ENCODE measurements around the gene ZAR1L. TPM values are rescaled to one million over a fixed set of nuclear protein-coding genes. Genes with fewer than 3 reads are reported as not detected.
A peak's percentile ranks its signal among the peaks of the same experiment; 100 is the strongest.

Gene ZAR1L
- total RNA-seq, 4 donors from 2014 or later = not detected

DNA sequence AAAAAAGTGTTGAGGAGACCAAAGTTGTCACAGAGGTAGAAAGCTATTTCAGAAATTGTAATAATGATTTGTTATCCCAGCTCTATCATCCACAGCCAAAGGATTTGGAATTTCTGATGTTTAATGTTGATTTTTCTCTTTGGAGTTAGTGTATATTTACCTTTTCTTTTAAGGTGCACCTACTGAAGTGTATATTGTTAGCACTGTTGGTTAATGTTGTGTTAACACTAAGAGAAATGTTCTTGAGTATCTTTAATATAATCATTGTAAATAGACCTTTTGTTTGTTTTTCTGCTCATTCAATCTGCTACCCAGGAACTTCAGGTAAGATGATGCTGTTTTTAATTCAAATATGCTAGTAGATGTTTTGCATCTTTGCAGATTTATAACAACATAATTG lies 57.5 kb downstream of the ZAR1L start:
- H3K9me3 ChIP-seq = no peaks in the 10 kb centered on the region
- DNase-seq = no peak
- no peaks in the 10 kb centered on the region for H3K27me3 ChIP-seq
- in situ Hi-C loops (cut with MboI; ENCODE audit: low pct_ligation_motif_present in 1 of 4, low pct_unique_long_range_greater_than_20kb in 1 of 4, low sequenced_read_pairs in 3 of 4) (no loop called here), intact Hi-C loops (cut with DNase I; ENCODE audit: low total_unique reads) (no loop called here)
- H3K36me3 ChIP-seq = no peaks in the 10 kb centered on the region
- no peak overlapping the region for H3K27ac ChIP-seq
- H3K4me3 ChIP-seq = no peak overlapping the region
- TF ChIP-seq POLR2A (IDR thresholded peaks at IDR 0.05) (no peak), POLR2AphosphoS5 (IDR thresholded peaks at IDR 0.05) (no peak), EP300 (IDR thresholded peaks at IDR 0.05; ENCODE audit: low read depth) (no peak)
- TF ChIP-seq, protein P1, sequence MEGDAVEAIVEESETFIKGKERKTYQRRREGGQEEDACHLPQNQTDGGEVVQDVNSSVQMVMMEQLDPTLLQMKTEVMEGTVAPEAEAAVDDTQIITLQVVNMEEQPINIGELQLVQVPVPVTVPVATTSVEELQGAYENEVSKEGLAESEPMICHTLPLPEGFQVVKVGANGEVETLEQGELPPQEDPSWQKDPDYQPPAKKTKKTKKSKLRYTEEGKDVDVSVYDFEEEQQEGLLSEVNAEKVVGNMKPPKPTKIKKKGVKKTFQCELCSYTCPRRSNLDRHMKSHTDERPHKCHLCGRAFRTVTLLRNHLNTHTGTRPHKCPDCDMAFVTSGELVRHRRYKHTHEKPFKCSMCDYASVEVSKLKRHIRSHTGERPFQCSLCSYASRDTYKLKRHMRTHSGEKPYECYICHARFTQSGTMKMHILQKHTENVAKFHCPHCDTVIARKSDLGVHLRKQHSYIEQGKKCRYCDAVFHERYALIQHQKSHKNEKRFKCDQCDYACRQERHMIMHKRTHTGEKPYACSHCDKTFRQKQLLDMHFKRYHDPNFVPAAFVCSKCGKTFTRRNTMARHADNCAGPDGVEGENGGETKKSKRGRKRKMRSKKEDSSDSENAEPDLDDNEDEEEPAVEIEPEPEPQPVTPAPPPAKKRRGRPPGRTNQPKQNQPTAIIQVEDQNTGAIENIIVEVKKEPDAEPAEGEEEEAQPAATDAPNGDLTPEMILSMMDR (IDR thresholded peaks at IDR 0.05) = no peak
- H3K4me1 ChIP-seq = peaks cover 0 to 47% (median 6%) of the 10 kb centered on the region in 4 donors

DNA sequence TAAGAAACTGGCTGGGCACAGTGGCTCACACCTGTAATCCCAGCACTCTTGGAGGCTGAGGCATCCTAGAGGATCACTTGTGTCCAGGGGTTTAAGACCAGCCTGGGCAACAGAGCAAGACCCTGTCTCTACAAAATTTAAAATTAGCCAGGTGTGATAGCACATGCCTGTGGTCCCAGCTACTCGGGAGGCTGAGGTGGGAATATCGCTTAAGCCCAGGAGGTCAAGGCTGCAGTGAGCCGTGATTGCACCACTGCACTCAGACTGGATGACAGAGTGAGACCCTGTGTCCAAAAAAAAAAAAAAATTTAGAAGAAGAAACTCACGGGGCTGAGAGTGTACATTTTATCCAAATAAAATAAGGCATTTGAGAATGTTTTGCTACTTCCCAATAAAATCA lies 58.9 kb downstream of the ZAR1L start:
- WGBS, 2 donors (ENCODE audit: low coverage in 1 of 2) = 80 to 81% methylated on average over 4 of the region's 4 CpGs
- Histone ChIP-seq H3K4me3 (no peak overlapping the region), H3K9me3 (no peaks in the 10 kb centered on the region), H3K4me1 (peaks cover 0 to 37% (median 6%) of the 10 kb centered on the region in 4 donors), H3K27ac (peak overlapping the region in 3 of 4 donors; percentile 66 to 72 (median 68)), H3K36me3 (no peaks in the 10 kb centered on the region), H3K27me3 (no peaks in the 10 kb centered on the region)
- DNase-seq = no peak
- intact Hi-C loops (cut with DNase I; ENCODE audit: low total_unique reads) = no loop called here
- in situ Hi-C loops (cut with MboI; ENCODE audit: low pct_ligation_motif_present in 1 of 4, low pct_unique_long_range_greater_than_20kb in 1 of 4, low sequenced_read_pairs in 3 of 4) = no loop called here
- no peak for TF ChIP-seq POLR2AphosphoS5 (IDR thresholded peaks at IDR 0.05)
- no peak for TF ChIP-seq POLR2A (IDR thresholded peaks at IDR 0.05)
- TF ChIP-seq, protein P1 (IDR thresholded peaks at IDR 0.05) = no peak
- no peak for TF ChIP-seq EP300 (IDR thresholded peaks at IDR 0.05; ENCODE audit: low read depth)

DNA sequence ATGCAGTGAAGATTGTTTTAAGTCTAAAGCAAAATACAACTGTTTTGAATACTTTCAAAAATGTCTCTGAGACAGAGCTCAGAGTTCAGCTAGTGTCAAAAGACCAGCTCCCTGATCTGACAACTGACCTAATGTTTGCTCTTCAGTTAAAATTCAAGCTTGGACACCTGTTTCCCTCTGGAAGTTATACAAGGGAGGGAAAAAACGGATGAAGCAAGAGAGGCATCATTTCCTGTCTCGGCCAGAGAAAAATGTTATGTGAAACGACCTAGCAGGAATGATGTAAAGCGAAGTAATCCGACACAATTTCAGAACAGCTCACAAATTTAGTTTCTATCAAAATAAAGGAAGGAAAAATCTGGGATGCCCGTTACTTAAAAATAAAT lies 59.4 kb downstream of the ZAR1L start:
- DNase-seq = no peak
- 40 to 41% methylated on average over 6 of the region's 6 CpGs for WGBS, 2 donors (ENCODE audit: low coverage in 1 of 2)
- no peaks in the 10 kb centered on the region for H3K36me3 ChIP-seq
- in situ Hi-C loops (cut with MboI; ENCODE audit: low pct_ligation_motif_present in 1 of 4, low pct_unique_long_range_greater_than_20kb in 1 of 4, low sequenced_read_pairs in 3 of 4) = no loop called here
- H3K4me3 ChIP-seq = no peak overlapping the region
- H3K27ac ChIP-seq = peak overlapping the region; percentile 66 to 72 (median 70)
- TF ChIP-seq POLR2A (IDR thresholded peaks at IDR 0.05) = no peak
- TF ChIP-seq EP300 (IDR thresholded peaks at IDR 0.05; ENCODE audit: low read depth) = no peak
- no peak for TF ChIP-seq POLR2AphosphoS5 (IDR thresholded peaks at IDR 0.05)
- TF ChIP-seq, protein P1 (IDR thresholded peaks at IDR 0.05) = no peak
- H3K27me3 ChIP-seq = no peaks in the 10 kb centered on the region
- H3K4me1 ChIP-seq = peaks cover 0 to 32% (median 6%) of the 10 kb centered on the region in 4 donors
- intact Hi-C loops (cut with DNase I; ENCODE audit: low total_unique reads) = no loop called here
- H3K9me3 ChIP-seq = no peaks in the 10 kb centered on the region

DNA sequence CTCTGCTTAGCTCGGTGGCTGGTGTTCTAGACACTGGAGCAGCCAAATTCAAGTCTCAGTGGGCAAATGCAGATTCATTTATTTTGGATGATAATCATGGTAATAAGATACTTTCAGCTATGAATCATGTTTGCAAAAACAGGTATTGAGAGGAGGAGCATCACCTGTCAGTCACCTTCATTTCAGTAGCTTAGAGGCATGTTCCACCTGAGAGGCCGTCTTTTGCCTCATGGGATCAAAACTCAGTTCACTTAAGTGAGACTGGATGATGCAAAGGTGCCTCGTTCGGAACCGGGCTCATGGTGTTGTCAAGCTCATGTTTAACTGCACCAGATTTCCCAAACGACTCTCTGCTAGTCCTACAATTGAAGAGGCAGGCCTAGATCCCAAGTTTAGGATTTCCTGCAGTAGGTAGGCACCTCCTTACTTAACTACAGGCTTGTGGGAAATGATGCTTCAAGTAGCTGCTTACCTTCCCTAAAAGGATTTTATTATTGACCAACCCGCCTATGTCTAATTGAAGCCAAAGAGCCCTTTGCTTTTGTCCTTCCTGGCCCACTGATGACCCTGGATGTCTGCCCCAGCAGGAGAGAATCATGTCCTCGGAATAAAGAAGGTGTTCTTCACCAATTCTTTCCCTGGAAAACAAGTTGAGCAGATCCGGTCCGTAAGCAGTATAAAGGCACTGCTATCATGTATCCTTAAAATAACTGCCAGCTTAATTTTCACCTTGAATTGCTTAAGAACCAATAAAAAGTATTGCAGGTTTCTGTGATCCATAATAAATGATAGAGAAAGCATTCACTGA lies 60.0 kb downstream of the ZAR1L start:
- in situ Hi-C loops (cut with MboI; ENCODE audit: low pct_ligation_motif_present in 1 of 4, low pct_unique_long_range_greater_than_20kb in 1 of 4, low sequenced_read_pairs in 3 of 4) (no loop called here), intact Hi-C loops (cut with DNase I; ENCODE audit: low total_unique reads) (no loop called here)
- Histone ChIP-seq H3K36me3 (no peaks in the 10 kb centered on the region), H3K9me3 (no peaks in the 10 kb centered on the region), H3K27me3 (no peaks in the 10 kb centered on the region), H3K4me3 (peak overlapping the region in 1 of 4 donors; percentile 35), H3K4me1 (peaks cover 0 to 31% (median 6%) of the 10 kb centered on the region in 4 donors), H3K27ac (peak overlapping the region; percentile 66 to 72 (median 70))
- 41 to 53% methylated on average over 9 to 10 of the region's 10 CpGs for WGBS, 2 donors (ENCODE audit: low coverage in 1 of 2)
- TF ChIP-seq POLR2AphosphoS5 (IDR thresholded peaks at IDR 0.05) = no peak
- TF ChIP-seq EP300 (IDR thresholded peaks at IDR 0.05; ENCODE audit: low read depth) = no peak
- TF ChIP-seq, protein P1 (IDR thresholded peaks at IDR 0.05) = no peak
- TF ChIP-seq POLR2A (IDR thresholded peaks at IDR 0.05) = no peak
- DNase-seq = no peak

Data from transverse colon (tissue), 4 donors.